ENCODE measurements around the gene PLA2G4C. TPM values are rescaled to one million over a fixed set of nuclear protein-coding genes. Genes with fewer than 3 reads are reported as not detected.

PLA2G4C gene
- total RNA-seq, 1 donor from 2014 or later: 1.1 TPM

DNA sequence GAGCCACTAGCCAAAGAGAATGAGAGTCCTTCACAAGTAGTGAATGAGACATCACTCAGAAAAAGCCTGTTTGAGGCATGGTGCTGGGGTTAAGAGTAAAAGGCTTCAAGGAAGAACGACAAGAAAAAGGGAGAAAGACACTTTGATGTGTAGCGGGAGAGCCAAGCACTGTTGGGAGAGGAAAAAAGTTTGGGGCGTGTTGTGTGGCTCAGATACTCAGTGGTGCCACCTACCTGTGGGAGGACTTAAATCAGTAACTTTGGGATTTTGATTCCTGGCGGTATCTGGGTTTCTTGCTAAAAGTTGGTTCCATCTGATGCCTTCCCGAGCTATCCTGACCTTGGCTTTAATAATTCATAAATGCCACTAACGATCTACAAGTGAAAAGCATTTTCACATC is 103.9 kb downstream of the PLA2G4C start:
- FAIRE-seq: no peak
- no peak overlapping the region for H3K4me3 ChIP-seq (ENCODE audit: low read depth, low read length)
- TF ChIP-seq, protein P1, sequence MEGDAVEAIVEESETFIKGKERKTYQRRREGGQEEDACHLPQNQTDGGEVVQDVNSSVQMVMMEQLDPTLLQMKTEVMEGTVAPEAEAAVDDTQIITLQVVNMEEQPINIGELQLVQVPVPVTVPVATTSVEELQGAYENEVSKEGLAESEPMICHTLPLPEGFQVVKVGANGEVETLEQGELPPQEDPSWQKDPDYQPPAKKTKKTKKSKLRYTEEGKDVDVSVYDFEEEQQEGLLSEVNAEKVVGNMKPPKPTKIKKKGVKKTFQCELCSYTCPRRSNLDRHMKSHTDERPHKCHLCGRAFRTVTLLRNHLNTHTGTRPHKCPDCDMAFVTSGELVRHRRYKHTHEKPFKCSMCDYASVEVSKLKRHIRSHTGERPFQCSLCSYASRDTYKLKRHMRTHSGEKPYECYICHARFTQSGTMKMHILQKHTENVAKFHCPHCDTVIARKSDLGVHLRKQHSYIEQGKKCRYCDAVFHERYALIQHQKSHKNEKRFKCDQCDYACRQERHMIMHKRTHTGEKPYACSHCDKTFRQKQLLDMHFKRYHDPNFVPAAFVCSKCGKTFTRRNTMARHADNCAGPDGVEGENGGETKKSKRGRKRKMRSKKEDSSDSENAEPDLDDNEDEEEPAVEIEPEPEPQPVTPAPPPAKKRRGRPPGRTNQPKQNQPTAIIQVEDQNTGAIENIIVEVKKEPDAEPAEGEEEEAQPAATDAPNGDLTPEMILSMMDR (IDR thresholded peaks at IDR 0.05; ENCODE audit: insufficient read depth, low read length, severe bottlenecking): peak; percentile 8
- H3K27me3 ChIP-seq (ENCODE audit: control insufficient read depth, insufficient read depth, low read length): no peaks in the 10 kb centered on the region
- H3K36me3 ChIP-seq (ENCODE audit: control insufficient read depth, insufficient read depth, low read length): no peaks in the 10 kb centered on the region
- no peak for DNase-seq (ENCODE audit: low read depth)

DNA sequence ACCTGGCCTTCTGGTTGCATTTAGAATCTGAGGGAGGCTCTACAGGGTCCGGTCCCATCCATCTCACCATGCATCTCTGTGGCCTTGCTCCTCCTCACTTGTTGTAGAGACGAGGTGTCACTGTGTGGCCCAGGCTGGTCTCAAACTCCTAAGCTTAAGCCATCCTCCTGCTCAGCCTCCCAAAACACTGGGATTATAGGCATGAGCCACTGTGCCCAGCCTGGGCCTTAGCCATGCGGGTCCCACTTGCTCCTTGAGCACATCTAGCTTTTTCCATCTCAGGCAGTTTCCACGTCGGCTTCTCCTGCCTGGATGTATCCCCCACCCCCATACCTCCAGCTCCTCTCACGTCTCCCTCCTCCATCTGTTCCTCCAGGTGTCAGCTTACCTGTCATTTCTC is 106.4 kb downstream of the PLA2G4C start:
- TF ChIP-seq, protein P1 (IDR thresholded peaks at IDR 0.05; ENCODE audit: insufficient read depth, low read length, severe bottlenecking): no peak
- no peaks in the 10 kb centered on the region for H3K36me3 ChIP-seq (ENCODE audit: control insufficient read depth, insufficient read depth, low read length)
- no peak for FAIRE-seq
- H3K27me3 ChIP-seq (ENCODE audit: control insufficient read depth, insufficient read depth, low read length): no peaks in the 10 kb centered on the region
- H3K4me3 ChIP-seq (ENCODE audit: low read depth, low read length): no peak overlapping the region
- no peak for DNase-seq (ENCODE audit: low read depth)

GRCh38 chr19:48000846-48001245 is 109.8 kb downstream of the PLA2G4C start:
- DNase-seq (ENCODE audit: low read depth): no peak
- no peak for FAIRE-seq
- no peak overlapping the region for H3K4me3 ChIP-seq (ENCODE audit: low read depth, low read length)
- no peaks in the 10 kb centered on the region for H3K36me3 ChIP-seq (ENCODE audit: control insufficient read depth, insufficient read depth, low read length)
- TF ChIP-seq, protein P1 (IDR thresholded peaks at IDR 0.05; ENCODE audit: insufficient read depth, low read length, severe bottlenecking): no peak
- H3K27me3 ChIP-seq (ENCODE audit: control insufficient read depth, insufficient read depth, low read length): no peaks in the 10 kb centered on the region

DNA sequence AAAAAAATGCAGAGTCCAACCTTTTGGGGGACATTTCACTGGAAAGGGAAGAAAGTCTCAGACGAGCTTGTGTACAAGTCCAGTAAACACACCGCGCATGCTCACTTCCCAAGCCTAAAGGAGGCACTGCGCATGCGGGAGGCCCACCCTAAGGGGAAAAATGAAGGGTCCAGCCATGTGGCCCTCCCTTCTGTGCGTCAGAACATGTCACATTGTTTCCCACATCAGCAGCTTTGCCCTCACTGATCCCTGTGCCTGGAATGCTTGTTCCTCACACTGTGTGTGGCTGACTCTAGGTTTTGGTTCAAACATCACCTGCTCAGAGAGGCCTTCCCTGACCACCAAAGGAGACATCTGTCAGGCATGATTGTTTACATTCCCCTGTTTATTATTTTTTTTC is 111.8 kb downstream of the PLA2G4C start:
- H3K27me3 ChIP-seq (ENCODE audit: control insufficient read depth, insufficient read depth, low read length): no peaks in the 10 kb centered on the region
- TF ChIP-seq, protein P1 (IDR thresholded peaks at IDR 0.05; ENCODE audit: insufficient read depth, low read length, severe bottlenecking): no peak
- FAIRE-seq (no peak), DNase-seq (ENCODE audit: low read depth) (no peak)
- no peaks in the 10 kb centered on the region for H3K36me3 ChIP-seq (ENCODE audit: control insufficient read depth, insufficient read depth, low read length)
- no peak overlapping the region for H3K4me3 ChIP-seq (ENCODE audit: low read depth, low read length)

Other genes starting within 250 kb of the PLA2G4C start
- gene SULT2A1, start 224.5 kb downstream of the PLA2G4C start, total RNA-seq: not detected in 2 replicates
- gene BSPH1, start 118.6 kb downstream of the PLA2G4C start, total RNA-seq: not detected in 2 replicates
- not detected in 2 replicates for gene ELSPBP1, start 116.2 kb downstream of the PLA2G4C start, total RNA-seq
- not detected in 2 replicates for gene CABP5, start 66.7 kb downstream of the PLA2G4C start, total RNA-seq
- 4.5 and 5.8 TPM in 2 replicates for gene LIG1, start 59.5 kb upstream of the PLA2G4C start, total RNA-seq
- gene ZSWIM9, start 59.9 kb upstream of the PLA2G4C start, total RNA-seq: 1.3 and 1.5 TPM in 2 replicates
- 2.1 and 3.5 TPM in 2 replicates for gene CARD8, start 145.1 kb upstream of the PLA2G4C start, total RNA-seq
- 0.13 and 0.53 TPM in 2 replicates for gene ZNF114, start 159.3 kb upstream of the PLA2G4C start, total RNA-seq
- 2.8 and 9.0 TPM in 2 replicates for gene EMP3, start 214.7 kb upstream of the PLA2G4C start, total RNA-seq